GM12864 (cell line): ENCODE data around the gene SULF2.

Experiments used
- DNase-seq: peaks from one replicate; pipeline ENCODE4 v3.0.0-alpha.2; 2011; ENCODE audit warnings: low read depth
- H3K4me3 ChIP-seq: 2 replicates; pipeline ENCODE4 v1.5.1; 2011; ENCODE audit warnings: mild to moderate bottlenecking, low read depth, low read length, control low read depth
- CTCF ChIP-seq: IDR thresholded peaks from 2 replicates; pipeline ENCODE4 v1.5.1; 2011; ENCODE audit warnings: low read depth, mild to moderate bottlenecking, moderate library complexity, low read length, control low read depth, inconsistent platforms; ENCODE audit errors: missing control alignments

Gene SULF2

DNA sequence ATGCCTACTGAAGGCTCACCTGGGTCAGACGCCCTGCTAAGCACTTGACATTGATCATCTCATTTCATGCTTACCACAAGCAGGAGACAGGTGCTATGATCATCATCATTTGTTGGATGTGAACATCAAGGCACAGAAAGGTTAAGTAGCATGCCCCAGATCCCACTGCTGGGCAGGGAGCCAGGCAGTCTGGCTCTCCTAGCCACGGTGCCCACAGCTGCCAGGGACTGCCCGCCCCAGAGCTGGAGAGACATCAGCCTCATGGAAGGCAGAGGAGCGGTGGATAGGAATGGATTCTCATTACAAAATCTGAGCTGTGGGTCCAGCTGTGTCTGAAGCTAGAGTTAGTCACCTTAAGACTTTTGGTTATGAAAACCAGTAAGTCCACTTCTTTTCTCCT is 3.6 kb downstream of the SULF2 start:
- no peak for DNase-seq
- no peak for TF ChIP-seq CTCF
- H3K4me3 ChIP-seq = no peak overlapping the region

DNA sequence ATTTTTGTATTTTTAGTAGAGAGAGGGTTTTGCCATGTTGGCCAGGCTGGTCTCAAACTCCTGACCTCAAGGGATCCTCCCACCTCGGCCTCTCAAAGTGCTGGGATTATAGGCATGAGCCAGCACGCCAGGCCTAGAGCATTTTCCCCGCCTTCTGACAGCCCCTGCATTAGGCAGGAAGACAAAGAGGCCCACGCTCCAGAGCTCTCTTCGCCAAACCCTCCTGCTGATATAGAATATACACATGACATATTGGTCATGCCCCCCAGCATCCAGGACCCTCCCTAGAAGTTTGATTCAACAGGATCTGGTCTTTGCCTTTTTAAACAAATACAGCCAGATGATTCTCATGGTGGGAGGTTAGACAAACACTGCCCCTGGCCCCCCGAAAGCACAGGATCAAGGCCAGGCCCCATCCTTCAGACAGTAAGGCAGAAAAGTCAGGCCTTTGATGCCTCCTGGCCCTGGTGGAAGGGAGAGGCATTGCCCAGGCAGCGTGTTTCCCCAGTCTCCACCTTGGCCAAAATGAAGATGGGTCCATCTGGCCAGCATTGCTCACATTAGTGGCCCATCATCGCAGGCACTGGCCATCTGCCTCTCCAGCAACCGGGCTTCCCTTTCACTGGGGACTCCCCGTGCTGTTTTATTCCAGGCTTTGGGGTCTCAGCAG is 4.4 kb downstream of the SULF2 start:
- TF ChIP-seq CTCF = peak; percentile 13
- H3K4me3 ChIP-seq = no peak overlapping the region
- no peak for DNase-seq

- no peak for TF ChIP-seq CTCF
- H3K4me3 ChIP-seq = no peak overlapping the region
- no peak for DNase-seq
Measured at GRCh38 chr20:47778398-47779354, 6.6 kb downstream of the SULF2 start.

DNA sequence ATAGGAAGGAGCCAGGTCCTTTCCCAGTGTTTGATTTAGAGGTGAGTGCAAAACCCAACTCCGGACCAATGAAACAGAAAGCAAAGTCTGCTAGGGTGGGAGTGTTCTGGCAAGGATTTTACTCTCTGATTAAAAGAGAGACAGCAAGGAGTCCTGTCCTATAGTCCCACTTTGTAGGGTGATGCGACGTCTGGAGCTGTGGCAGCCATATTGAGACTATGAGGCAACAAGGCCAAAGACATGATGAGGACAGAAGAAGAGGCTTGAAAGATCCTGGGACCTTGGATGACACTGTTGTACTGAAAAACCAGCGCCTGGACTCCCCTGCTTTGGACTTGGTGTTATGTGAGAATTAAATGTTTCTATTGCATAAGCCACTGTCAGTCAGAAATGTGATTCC is 8.1 kb downstream of the SULF2 start:
- no peak for DNase-seq
- no peak overlapping the region for H3K4me3 ChIP-seq
- no peak for TF ChIP-seq CTCF

DNA sequence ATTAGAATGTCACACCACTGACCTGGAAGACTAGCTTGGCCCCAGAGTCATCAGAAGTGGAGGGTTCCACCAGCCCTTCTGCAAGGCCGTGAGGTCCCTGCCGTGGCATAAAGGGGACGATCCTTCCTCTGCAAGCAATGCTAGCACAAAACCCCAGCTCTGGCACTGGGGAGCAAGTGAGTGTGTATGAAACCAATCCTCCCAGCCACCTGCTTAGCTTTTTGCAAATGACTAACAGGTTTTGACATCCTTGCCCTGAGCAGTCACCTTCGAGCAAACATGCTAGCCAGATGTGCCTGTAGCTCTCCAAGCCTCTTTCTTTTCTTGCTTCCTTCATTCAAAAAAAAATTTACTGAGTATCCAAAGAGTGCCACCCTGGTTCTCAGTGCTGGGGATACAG is 8.6 kb downstream of the SULF2 start:
- no peak for DNase-seq
- H3K4me3 ChIP-seq = no peak overlapping the region
- TF ChIP-seq CTCF = no peak

GRCh38 chr20:47775841-47776240 is 9.4 kb downstream of the SULF2 start:
- H3K4me3 ChIP-seq = no peak overlapping the region
- no peak for DNase-seq
- no peak for TF ChIP-seq CTCF
